GM18951 (cell line): Measurements from ENCODE around the gene PFDN5.

Experiments used
- POLR2A ChIP-seq: IDR thresholded peaks from 4 replicates; pipeline ENCODE4 v1.6.1; 2011; ENCODE audit warnings: mild to moderate bottlenecking; ENCODE audit not compliant: insufficient read length, insufficient read depth; ENCODE audit errors: extremely low read depth
- in situ Hi-C: fragments of 300-500 bp; cut with MboI; formaldehyde crosslinking; loops from one replicate; pipeline ENCODE4 v1.12.0; 2022; ENCODE audit warnings: low sequenced_read_pairs, mixed read lengths, inconsistent platforms; ENCODE audit not compliant: unreplicated experiment

PFDN5 gene

GRCh38 chr12:53298164-53298563, 2.8 kb downstream of the PFDN5 start:
- in situ Hi-C loops: loop anchor here (10.0 kb wide), 1 partner anchor 83 kb away; no protein-coding TSS in a partner anchor

DNA sequence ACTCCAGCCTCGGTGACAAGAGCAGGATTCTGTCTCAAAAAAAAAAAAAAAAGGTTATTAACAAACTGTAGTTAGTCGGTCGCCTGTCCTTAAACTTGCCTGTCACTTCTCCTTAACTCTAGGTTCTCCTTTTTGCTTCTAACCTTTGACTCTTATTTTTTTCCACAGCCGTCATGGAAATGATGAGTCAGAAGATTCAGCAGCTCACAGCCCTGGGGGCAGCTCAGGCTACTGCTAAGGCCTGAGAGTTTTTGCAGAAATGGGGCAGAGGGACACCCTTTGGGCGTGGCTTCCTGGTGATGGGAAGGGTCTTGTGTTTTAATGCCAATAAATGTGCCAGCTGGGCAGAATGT, 3.7 kb downstream of the PFDN5 start:
- in situ Hi-C loops: loop anchor here (10.0 kb wide), 1 partner anchor 84 kb away; no protein-coding TSS in a partner anchor
- TF ChIP-seq POLR2A: no peak

More at GRCh38 chr12:53298164-53298563, 2.8 kb downstream of the PFDN5 start:
- no peak for TF ChIP-seq POLR2A

DNA sequence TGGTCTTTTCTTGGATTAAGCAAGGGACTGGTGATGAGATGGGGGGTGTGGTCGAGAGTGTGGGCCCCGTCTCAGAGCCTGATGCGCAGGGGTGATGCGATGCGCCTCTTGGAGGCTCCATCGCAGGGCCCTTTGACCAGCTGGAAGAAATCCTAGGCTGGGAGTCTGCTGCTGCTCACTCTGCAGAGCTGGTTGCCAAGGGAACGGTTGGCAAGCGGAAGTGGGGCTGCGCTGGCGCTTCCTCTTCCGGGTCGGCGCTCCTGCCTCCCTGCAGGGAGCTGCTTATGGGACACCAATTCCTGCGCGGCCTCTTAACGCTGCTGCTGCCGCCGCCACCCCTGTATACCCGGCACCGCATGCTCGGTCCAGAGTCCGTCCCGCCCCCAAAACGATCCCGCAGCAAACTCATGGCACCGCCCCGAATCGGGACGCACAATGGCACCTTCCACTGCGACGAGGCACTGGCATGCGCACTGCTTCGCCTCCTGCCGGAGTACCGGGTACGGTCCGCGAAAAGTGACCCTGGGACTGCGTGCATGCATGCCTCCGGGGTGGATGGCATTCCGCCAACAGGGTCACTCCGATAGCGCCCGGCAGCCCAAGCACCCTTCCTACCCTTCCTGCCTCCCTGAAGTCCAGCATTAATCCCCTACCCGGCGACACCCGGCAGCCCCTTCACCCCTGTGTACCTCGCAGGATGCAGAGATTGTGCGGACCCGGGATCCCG, 4.3 kb downstream of the PFDN5 start, which contains the start of gene MYG1:
Gene MYG1 (plus strand): TSS at position 242 of the 727 bp plus-strand sequence. CDS start 43 bp downstream, at position 285.
- in situ Hi-C loops: loop anchor here (10.0 kb wide), 1 partner anchor 85 kb away; no protein-coding TSS in a partner anchor
- TF ChIP-seq POLR2A: peak; percentile 84

DNA sequence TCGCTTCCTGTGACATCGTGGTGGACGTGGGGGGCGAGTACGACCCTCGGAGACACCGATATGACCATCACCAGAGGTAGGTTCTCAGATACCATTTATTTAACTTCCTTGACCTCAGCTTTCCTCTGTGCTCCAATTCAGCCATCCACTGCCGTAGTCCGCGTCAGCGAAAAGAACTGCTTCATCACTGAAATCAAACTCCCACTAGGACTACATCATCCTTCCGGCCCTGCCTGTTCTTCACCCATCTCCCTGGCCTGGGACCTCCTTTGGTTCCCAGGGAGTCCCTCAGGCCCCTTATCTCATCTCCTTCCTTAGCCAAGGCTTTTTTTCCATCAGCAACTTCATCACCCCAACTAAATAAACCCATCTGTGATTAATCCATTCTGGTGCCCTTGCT, 4.8 kb downstream of the PFDN5 start:
- in situ Hi-C loops: no loop called here
- no peak for TF ChIP-seq POLR2A

DNA sequence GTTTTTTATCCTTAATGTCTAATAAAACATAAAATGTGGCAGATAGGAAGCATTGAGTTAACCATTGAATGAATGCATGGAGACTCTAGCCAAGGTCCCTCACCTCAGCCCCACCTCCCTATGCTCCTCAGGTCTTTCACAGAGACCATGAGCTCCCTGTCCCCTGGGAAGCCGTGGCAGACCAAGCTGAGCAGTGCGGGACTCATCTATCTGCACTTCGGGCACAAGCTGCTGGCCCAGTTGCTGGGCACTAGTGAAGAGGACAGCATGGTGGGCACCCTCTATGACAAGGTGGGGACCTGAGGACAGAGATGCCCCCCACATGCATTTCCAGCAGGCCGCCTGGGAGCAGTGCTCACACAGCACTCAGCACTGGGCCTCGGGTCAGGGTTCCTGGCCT, 7.6 kb downstream of the PFDN5 start:
- in situ Hi-C loops: no loop called here

GRCh38 chr12:53306826-53307225, 11.5 kb downstream of the PFDN5 start:
- in situ Hi-C loops: no loop called here
- TF ChIP-seq POLR2A: no peak

More for the DNA sequence above, 7.6 kb downstream of the PFDN5 start:
- no peak for TF ChIP-seq POLR2A

DNA sequence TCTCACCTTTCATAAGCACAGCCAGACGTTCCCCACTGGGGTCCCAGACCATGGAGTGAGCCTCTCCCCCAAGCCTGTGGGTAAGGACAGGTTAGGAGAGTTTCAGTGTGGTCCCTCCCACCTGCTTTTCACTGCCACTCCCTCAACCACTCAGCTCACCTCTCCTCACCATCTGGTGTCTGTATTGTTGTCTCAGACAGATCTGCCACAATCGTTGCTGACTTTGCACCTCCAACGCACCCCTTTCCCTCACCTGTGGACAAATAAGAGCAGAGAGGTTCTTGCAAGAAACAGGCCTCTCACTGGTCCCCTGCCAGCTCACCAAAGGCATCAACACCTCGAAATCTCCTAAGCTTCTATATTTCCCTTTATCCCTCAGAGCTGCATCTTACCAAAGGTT, 12.9 kb downstream of the PFDN5 start:
- in situ Hi-C loops: no loop called here
- TF ChIP-seq POLR2A: no peak

- in situ Hi-C loops: no loop called here
Observed at GRCh38 chr12:53313996-53314395, 18.7 kb downstream of the PFDN5 start.

DNA sequence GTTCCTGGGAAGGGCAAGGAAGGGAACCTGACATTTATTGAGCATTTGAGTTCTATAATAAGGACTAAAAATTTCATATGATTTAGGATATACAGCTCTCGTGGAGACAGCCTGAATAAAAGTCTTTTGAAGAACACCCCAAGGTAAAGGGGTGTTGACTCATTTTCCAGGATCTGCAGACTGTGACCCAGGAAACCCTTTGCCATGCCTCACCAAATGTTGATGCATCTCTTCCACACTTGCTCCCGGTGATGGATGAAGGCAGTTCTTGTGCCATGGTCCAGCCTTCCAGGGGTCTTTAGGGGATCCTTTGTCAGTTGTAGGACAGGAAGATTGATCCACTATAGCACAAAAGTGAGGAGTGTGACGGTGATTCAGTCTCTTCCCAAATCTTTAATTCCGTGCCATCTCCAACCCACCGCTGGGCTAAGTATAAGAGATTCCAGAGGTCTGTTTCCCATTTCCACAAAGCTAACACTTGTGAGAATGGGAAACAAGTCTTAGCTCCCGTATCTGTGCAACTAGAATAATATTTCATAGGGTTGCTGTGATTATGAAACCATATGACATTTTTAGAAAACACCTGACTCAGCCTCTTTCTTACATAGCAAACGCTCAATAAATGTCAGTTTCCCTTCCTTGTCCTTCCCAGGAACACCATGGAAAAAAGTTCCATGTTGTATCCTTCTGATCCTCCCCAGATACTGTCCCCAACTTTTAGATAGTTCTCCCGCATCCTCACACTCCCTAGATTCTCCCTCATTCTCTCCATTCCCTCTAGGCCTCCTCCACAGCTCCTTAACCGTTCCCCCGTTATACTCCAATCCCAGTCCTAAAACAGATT, 25.2 kb downstream of the PFDN5 start:
- in situ Hi-C loops: no loop called here
- no peak for TF ChIP-seq POLR2A

More at GRCh38 chr12:53313996-53314395, 18.7 kb downstream of the PFDN5 start:
- TF ChIP-seq POLR2A: no peak

DNA sequence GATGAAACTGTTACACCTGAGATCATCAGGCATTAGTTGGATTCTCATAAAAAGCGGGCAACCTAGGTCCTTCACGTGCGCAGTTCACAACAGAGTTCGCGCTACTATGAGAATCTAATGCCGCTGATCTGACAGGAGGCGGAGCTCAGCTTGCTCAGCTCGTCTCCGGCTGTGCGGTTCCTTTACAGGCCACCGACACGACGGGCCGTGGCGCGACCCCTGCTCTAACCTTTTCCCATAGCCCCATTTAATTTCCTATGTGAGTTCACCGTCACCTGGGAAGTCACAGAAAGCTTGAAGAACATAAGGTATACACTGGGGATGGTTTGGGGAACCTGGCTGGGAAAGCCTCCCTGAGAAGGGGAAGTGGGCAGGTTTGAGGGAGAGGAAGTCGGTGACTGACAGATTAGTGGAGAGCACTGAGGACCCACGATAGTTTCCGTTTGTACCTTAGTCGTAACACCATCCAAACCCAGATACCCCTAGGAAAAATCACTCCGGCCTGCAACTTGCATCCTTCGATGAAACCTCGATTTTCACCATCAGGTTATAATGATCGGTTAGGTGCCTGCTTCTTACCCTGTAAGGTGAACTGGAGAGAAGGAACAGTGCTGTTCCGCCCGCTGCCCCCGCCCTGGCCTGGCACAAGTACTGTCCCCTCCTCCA, 28.9 kb downstream of the PFDN5 start:
- in situ Hi-C loops: no loop called here
- no peak for TF ChIP-seq POLR2A

- TF ChIP-seq POLR2A: peak; percentile 73
- in situ Hi-C loops: no loop called here
Observed at GRCh38 chr12:53324779-53325510, 29.6 kb downstream of the PFDN5 start.

DNA sequence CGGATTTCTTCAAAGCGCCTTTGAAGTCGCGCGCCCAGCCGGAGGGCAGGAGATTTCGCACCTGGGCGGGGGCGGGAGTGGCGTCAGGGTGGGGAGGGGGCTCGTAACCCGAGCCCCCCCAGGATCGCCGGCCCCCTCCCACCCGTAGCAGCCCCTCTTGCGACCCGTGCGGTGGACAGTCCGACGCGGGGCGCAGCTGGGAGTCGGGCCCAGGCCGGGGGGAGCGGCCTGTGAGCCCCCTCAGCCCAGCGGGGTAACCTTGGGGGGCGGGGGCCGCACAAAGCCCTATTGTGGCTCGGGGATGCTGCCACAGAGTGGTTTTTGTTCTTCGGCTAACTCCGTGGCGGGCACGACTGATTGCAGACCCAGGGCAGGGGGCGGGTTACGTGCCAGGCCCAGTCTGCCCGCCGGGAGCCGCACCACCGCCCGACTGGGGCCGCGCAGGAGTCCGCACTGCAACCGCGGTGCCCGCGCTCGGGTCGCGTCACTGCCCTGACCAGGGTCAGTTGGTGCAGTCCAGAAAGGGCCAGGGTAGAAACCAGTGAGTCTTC, 30.2 kb downstream of the PFDN5 start:
- TF ChIP-seq POLR2A: no peak
- in situ Hi-C loops: no loop called here
